Upper lobe of left lung (tissue), 6 donors: ENCODE results near the gene STX8. TPM values are rescaled to one million over a fixed set of nuclear protein-coding genes. Genes with fewer than 3 reads are reported as not detected.

Experiments
- ATAC-seq, 2 donors: fragments of 200-7000 bp; cut with Tn5 transposase; one replicate each; pipeline ENCODE4 v1.9.1; 2022; ENCODE audit warnings: mild to moderate bottlenecking in 2 of 2, moderate library complexity in 2 of 2; ENCODE audit not compliant: low FRiP score in 2 of 2
- DNase-seq, 2 donors: peaks; one replicate each; pipeline ENCODE4 v3.0.0-alpha.2; 2019 to 2020
- H3K27ac ChIP-seq, 4 donors: fragments of 200-600 bp; sonication (generic); one replicate each; pipeline ENCODE4 v1.5.1; 2016 to 2019
- H3K27me3 ChIP-seq, 4 donors: fragments of 200-600 bp; sonication (generic); one replicate each; pipeline ENCODE4 v1.5.1; 2017 to 2019
- H3K36me3 ChIP-seq, 4 donors: fragments of 200-600 bp; sonication (generic); one replicate each; pipeline ENCODE4 v1.5.1; 2016 to 2019
- H3K4me1 ChIP-seq, 4 donors: fragments of 200-600 bp; sonication (generic); one replicate each; pipeline ENCODE4 v1.5.1; 2018 to 2019
- H3K4me3 ChIP-seq, 4 donors: fragments of 200-600 bp; sonication (generic); one replicate each; pipeline ENCODE4 v1.5.1; 2017 to 2019; ENCODE audit warnings: mild to moderate bottlenecking in 2 of 4, moderate library complexity in 1 of 4
- H3K9me3 ChIP-seq, 4 donors: fragments of 200-600 bp; sonication (generic); one replicate each; pipeline ENCODE4 v1.5.1; 2018 to 2019
- EP300 ChIP-seq, 4 donors: sonication (generic); formaldehyde crosslinking; IDR thresholded peaks; one replicate each; pipeline ENCODE4 v1.5.1; 2017; ENCODE audit warnings: antibody characterized with exemption in 4 of 4, control low read depth in 2 of 4
- POLR2A ChIP-seq, 4 donors: fragments of 450-650 bp; IDR thresholded peaks; one replicate each; pipeline ENCODE4 v1.5.1; 2016 to 2017; ENCODE audit warnings: antibody characterized with exemption in 4 of 4, mild to moderate bottlenecking in 2 of 4
- POLR2AphosphoS5 ChIP-seq, 2 donors: sonication (generic); formaldehyde crosslinking; IDR thresholded peaks; one replicate each; pipeline ENCODE4 v1.5.1; 2017; ENCODE audit warnings: antibody characterized with exemption in 2 of 2
- WGBS, 2 donors: methylation state at CpG; one replicate each; pipeline ENCODE4 v1.1.5; 2017 to 2018; 5-methylcytosine and 5-hydroxymethylcytosine counted together
- total RNA-seq, 6 donors: library from RNA; depleted of rRNA in 4 of 6; stranded (reverse); fragments of >200 nt in 4 of 6; gene quantifications; one replicate each; pipeline versions ENCODE4 v1.1.0 to v1.2.1, GENCODE V29; 2016 to 2021
- TF ChIP-seq, protein P1 (sequence below), 6 experiments: fragments of 450-650 bp in 4 of 6; fragments of 200-600 bp in 2 of 6; sonication (generic) in 2 of 6; IDR thresholded peaks; one replicate each; pipeline ENCODE4 v1.5.1; 2016 to 2019; ENCODE audit warnings: antibody characterized with exemption in 6 of 6
- donor health status: DM: no; HTN: no; CAD: no; lungs with moderate emphysema.
- donor health status: DM: no; HTN: yes; CAD: no; lungs with severe emphysema.

STX8 gene
- total RNA-seq, 6 donors from 2014 or later = 39.2 to 138 (median 52.3) TPM

DNA sequence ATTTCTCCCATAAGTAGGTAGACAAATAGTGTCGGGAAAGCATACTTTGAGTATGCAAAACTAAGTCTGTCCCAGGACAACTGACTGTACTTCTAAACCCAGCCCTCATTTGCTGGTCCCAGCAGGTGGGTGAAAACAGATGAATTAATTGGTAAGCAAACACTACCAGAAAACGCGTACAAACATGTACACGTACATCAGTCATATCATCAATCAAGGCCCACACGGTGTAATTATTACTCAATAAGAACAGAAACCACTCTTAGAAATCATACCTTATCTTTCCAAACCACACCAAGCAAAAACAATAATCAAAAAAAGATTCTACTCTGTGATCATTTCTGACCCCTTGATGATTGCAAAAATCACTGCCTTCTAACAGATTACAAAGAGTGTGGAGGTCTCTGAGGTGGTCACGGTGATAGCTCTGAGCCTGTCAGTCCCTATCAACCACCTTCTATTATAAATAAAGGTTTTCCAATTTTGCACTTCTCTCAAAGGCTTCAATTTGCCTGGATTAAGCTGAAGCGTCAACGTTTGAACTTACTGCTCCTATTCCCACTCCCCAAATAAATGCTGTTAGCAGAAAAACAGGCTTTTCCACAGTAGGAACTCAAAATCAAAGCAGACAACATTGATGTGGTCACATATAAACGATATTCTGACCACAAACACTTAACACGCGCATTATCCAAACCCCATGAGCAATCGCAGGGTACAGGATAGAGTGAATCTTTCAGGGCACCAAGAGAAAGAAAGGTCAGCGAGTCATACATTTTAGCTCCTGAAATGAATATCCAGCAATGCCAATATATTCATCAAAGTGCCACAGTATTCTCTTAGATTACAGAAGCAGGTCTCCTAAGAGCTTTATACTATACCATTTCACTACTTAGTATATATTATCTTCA lies 211.9 kb downstream of the STX8 start:
- 83 to 87% methylated on average over 13 of the region's 13 CpGs for WGBS, 2 donors
- DNase-seq = no peak
- H3K9me3 ChIP-seq = no peaks in the 10 kb centered on the region
- H3K27me3 ChIP-seq = no peaks in the 10 kb centered on the region
- peaks cover 0 to 6% (median 2%) of the 10 kb centered on the region in 4 donors for H3K4me1 ChIP-seq
- ATAC-seq = no peak
- TF ChIP-seq POLR2AphosphoS5 (IDR thresholded peaks at IDR 0.05) (no peak), POLR2A (IDR thresholded peaks at IDR 0.05) (no peak), EP300 (IDR thresholded peaks at IDR 0.05) (no peak)
- TF ChIP-seq, protein P1, sequence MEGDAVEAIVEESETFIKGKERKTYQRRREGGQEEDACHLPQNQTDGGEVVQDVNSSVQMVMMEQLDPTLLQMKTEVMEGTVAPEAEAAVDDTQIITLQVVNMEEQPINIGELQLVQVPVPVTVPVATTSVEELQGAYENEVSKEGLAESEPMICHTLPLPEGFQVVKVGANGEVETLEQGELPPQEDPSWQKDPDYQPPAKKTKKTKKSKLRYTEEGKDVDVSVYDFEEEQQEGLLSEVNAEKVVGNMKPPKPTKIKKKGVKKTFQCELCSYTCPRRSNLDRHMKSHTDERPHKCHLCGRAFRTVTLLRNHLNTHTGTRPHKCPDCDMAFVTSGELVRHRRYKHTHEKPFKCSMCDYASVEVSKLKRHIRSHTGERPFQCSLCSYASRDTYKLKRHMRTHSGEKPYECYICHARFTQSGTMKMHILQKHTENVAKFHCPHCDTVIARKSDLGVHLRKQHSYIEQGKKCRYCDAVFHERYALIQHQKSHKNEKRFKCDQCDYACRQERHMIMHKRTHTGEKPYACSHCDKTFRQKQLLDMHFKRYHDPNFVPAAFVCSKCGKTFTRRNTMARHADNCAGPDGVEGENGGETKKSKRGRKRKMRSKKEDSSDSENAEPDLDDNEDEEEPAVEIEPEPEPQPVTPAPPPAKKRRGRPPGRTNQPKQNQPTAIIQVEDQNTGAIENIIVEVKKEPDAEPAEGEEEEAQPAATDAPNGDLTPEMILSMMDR (IDR thresholded peaks at IDR 0.05) = no peak
- no peak overlapping the region for H3K27ac ChIP-seq
- H3K4me3 ChIP-seq = no peak overlapping the region
- H3K36me3 ChIP-seq = no peaks in the 10 kb centered on the region

DNA sequence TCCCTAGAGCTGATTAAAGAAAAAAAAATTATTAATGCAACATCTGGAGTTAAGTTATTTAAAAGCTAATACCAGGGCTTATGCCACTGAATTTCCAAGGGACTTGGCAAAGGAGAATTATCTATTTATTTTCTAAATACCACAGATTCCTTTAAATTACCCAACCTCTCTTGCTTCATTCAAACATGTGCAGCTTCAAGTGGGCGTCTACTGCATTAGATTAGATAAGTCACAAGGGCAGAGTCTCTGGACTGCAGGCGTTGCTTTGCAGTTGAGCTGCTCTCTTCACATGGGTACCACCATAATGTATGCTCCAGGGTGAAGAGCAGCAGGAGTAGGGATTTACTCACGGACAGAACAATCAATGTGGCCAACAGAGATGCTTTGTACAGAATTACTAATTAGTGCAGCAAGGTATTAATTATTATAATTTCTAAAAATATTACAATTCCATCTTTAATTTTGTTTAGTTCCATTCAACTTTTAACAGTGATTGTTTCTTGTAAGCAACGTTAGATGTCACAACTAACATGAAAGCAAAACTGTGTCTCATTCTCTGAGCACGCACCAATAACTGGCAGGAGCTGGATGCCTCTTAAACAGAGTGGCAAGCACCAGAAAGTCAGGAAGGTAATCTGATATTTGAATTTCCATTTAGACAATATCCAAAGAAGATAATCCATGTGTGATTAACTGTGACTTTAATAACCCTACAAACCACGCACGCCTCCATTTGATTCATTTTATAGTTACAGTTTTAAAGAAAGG lies 214.2 kb downstream of the STX8 start:
- Histone ChIP-seq H3K4me1 (peaks cover 2 to 4% (median 3%) of the 10 kb centered on the region in 4 donors), H3K27ac (no peak overlapping the region), H3K4me3 (no peak overlapping the region), H3K9me3 (no peaks in the 10 kb centered on the region), H3K36me3 (no peaks in the 10 kb centered on the region), H3K27me3 (no peaks in the 10 kb centered on the region)
- peak in 1 of 2 donors; percentile 29 for DNase-seq
- ATAC-seq = peak; percentile 62 to 70
- WGBS, 2 donors = 71% methylated on average over 7 of the region's 7 CpGs
- TF ChIP-seq POLR2A (IDR thresholded peaks at IDR 0.05) (no peak), EP300 (IDR thresholded peaks at IDR 0.05) (peak in 1 of 4 donors; percentile 42)

DNA sequence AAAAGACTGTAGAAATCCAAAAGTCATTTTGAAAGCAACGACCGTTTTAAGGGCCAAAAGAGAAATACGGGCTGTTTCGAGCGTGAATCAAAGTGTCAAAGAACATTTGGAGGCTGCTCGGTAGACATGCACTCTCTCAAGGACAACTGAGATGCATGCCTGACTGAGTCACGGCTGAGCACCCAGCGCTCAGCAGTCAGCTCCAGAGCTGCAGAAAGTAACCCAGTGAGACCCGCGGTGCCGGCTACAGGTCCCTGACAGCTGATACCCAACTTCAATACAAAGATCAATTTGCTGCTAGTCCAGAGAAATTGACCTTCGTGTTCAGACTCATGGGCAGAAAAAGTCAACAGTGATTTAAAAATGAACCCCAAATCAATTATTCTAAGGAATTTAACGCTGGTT lies 214.9 kb downstream of the STX8 start:
- WGBS, 2 donors = 71 to 73% methylated on average over 13 of the region's 13 CpGs
- DNase-seq (no peak), ATAC-seq (peak; percentile 72 to 73)
- Histone ChIP-seq H3K27me3 (no peaks in the 10 kb centered on the region), H3K36me3 (no peaks in the 10 kb centered on the region), H3K27ac (no peak overlapping the region), H3K9me3 (no peaks in the 10 kb centered on the region), H3K4me3 (no peak overlapping the region), H3K4me1 (peaks cover 3 to 8% (median 4%) of the 10 kb centered on the region in 4 donors)
- TF ChIP-seq EP300 (IDR thresholded peaks at IDR 0.05) = no peak
- TF ChIP-seq POLR2A (IDR thresholded peaks at IDR 0.05) = no peak
- TF ChIP-seq POLR2AphosphoS5 (IDR thresholded peaks at IDR 0.05) = no peak
- TF ChIP-seq, protein P1 (IDR thresholded peaks at IDR 0.05) = no peak

DNA sequence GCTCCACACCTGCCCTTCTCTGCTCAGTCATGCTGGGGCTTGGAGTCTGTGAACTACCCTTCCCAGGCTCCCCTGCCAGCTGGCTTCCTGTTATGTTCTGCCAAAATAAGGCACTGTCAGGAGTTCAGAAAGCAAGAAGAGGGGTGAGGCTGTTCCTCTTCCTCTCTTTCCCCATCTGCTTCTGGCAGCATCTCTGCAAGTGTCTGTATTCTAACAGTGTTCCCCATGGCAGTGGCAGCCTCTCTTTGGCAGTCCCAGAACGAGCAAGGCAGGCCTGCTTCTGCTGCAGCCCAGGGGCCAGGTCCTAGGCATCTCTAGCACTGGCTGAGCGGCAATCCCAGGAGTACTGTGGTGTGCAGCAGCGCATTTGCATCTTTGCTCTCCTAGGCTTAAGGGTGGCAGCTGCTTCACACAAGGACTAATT lies 219.1 kb downstream of the STX8 start:
- 70 to 77% methylated on average over 3 of the region's 3 CpGs for whole genome bisulfite sequencing, 2 donors
- peak in 1 of 2 donors; percentile 80 for ATAC-seq
- peak in 1 of 2 donors; percentile 24 for DNase-seq

More for the DNA sequence above, 219.1 kb downstream of the STX8 start:
- Histone ChIP-seq H3K27me3 (no peaks in the 10 kb centered on the region), H3K9me3 (no peaks in the 10 kb centered on the region), H3K36me3 (no peaks in the 10 kb centered on the region), H3K4me1 (peaks cover 3 to 8% (median 4%) of the 10 kb centered on the region in 4 donors), H3K27ac (no peak overlapping the region), H3K4me3 (no peak overlapping the region)
- TF ChIP-seq POLR2A (IDR thresholded peaks at IDR 0.05) = no peak
- TF ChIP-seq EP300 (IDR thresholded peaks at IDR 0.05) = no peak
- TF ChIP-seq, protein P1 (IDR thresholded peaks at IDR 0.05) = no peak
- TF ChIP-seq POLR2AphosphoS5 (IDR thresholded peaks at IDR 0.05) = no peak
